ENCODE results near the gene CPEB3. TPM values are rescaled to one million over a fixed set of nuclear protein-coding genes. Genes with fewer than 3 reads are reported as not detected.
"Not testable (repeated sequence)": the region's sequence is repeated elsewhere in the genome, so short reads cannot be mapped to it uniquely, and the experiment has no call there.

CPEB3 gene
- total RNA-seq, 1 experiment from 2014 or later: 3.4 TPM

DNA sequence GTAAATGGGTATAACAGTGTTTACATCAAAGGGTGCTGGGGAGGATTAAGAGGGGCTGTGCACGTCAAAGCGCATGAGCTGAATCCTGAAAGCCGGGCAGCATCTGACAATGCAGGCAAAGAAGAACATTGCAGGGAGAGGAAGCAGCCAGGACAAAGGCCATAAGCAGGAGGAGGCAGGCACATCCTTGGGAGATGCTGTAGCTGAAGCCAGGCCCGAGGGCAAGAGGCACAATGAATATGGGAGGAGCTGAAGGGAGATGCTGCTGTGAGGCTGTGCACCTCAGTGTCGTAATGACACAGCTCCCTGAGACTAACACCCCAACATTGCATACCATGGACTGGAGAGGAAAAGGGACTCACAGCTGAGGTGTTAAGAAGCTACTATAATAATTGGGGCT, 238.1 kb downstream of the CPEB3 start:
- no peak for DNase-seq (ENCODE audit: extremely low read depth, low read depth)

DNA sequence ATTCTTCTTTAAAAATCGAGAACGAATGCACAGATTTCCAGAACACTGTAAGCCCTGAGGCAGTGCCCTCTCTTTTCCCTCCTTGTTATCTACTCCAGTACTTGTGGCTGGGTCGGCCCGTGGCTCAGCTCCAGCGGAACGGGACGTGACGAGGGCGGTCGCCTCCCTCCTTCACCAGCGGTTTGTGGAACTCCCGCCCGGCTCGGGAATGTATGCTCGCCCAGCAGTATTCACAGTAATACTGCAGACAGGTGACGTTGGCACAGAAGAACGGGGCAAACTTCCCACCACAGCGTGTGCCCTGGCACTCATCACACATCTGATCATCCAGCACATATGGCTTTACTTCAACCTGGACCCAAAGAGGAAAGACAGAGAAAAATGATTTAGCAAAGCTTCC, 238.8 kb downstream of the CPEB3 start:
- no peak for DNase-seq (ENCODE audit: extremely low read depth, low read depth)

DNA sequence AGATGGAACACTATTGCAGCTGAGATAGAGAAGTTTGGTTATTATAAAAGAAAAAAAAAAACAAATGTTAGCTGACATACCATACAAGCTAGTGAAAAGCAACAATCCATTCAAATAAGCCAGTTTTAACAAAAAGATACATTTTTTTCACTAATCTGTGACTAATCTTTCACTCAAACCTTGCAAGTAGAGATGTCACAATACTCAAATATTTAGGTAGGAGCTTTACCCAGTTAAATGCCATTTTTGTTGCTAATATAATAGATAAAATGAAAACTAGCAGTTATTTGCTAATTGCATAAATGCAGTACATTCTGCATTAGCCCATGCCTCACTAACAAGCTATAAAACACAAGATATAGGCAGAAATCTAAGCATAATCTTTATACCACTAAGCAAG, 243.7 kb downstream of the CPEB3 start:
- DNase-seq (ENCODE audit: extremely low read depth, low read depth): no peak

DNA sequence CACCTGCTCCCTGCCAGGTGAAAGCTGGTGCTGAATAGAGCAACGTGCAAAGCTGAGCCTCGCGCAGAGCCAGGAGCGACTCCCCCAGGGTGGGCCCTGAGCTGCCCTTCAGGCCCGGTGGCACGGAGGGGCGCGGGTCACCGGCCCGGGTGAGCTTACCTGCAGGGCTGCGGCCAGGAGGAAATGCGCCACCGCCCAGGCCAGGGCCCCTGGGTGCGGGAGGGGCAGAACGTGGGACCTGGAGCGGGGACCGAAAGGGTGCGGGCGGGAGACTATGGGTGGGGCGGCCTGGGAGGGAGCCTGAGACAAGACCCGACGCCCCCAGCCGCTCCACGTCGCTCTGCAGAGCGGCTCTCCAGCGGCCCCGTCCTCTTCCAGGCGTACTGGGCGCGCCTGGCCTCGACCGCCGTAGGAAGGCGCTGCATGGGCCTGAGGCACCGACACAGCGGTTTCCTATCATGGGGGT, 245.2 kb downstream of the CPEB3 start:
- no peak for DNase-seq (ENCODE audit: extremely low read depth, low read depth)

DNA sequence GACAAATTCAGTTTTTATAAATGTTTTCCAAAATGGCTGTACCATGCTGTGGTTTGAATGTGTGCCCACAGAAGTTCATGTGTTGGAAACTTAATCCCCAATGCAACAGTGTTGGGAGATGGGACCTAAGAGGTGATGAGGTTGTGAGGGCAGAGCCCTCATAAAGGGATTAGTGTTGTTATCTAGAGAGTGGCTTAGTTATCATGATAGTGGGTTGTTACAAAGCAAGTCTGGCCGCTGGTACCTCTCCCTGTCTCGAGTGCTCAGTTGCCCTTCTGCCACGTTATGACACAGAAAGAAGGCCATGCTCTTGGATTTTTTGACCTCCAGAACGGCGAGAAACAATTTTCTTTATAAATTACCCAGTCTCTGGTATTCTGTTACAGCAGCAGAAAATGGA, 248.3 kb downstream of the CPEB3 start:
- DNase-seq (ENCODE audit: extremely low read depth, low read depth): no peak

DNA sequence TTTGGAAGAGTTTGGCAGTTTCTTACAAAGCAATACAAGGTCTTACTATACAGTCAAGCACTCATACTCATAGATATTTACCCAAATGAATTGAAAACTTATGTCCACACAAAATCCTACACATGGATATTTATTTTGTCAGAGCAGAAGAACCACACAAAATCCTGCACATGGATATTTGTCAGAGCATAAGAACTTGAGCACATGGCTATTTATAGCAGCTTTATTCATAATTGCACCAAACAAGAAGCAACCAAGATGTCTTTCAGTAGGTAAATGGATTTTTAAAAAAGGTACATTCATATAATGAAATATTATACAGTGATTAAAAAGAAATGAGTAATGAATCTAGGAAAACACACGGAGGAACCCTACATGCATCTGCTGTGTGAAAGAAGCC, 251.9 kb downstream of the CPEB3 start:
- no peak for DNase-seq (ENCODE audit: extremely low read depth, low read depth)

DNA sequence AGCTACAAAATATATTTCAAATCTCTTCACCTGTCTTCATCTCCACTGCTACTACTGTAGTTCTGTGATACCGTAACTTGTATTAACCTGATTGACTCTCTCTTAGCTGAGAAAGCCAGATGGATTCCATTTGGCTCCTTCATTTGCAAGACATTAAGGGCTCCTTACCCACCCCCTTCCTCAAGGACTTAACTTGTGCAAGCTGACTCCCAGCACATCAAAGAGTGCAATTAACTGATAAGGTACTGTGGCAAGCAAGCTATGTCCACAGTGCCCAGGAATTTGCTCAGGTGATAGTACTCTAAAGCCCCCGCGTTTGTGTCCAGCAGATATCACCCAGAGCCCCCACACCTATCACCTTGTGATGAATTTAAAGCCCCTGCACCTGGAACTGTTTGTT, 257.8 kb downstream of the CPEB3 start:
- not testable (repeated sequence) for DNase-seq (ENCODE audit: extremely low read depth, low read depth)

DNA sequence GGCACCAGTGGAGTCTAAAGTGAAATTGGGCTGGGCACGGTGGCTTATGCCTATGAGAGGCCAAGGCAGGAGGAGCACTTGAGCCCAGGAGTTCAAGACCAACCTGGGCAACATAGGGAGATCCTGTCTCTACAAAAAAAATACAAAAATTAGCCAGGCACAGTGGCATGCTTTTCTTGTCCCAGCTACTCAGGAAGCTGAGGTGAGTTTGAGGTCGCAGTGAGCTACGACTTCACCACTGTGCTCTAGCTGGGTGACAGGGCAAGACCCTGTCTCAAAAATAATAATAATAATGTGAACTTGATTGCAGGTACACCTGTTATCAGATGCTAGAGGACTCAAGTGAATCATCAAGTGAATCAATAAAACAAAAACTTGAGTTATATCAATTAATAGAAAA, 259.3 kb downstream of the CPEB3 start:
- DNase-seq (ENCODE audit: extremely low read depth, low read depth): no peak

DNA sequence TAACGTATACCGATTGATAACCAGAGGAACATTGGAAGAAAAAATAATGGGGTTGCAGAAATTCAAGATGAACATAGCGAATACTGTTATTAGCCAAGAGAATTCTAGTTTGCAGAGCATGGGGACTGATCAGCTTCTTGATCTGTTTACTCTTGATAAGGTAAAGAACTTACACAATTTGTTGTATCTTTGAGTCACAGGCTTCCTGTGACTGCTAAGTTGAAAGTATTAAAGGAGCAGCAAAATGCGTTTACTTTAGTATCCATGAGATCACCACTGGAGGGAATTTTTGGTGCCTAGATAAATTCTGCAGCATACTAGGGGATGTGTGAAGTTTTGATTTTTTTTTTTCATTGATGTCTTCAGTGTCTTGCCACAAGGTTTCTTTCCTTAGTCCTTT, 263.7 kb downstream of the CPEB3 start:
- DNase-seq (ENCODE audit: extremely low read depth, low read depth): no peak

DNA sequence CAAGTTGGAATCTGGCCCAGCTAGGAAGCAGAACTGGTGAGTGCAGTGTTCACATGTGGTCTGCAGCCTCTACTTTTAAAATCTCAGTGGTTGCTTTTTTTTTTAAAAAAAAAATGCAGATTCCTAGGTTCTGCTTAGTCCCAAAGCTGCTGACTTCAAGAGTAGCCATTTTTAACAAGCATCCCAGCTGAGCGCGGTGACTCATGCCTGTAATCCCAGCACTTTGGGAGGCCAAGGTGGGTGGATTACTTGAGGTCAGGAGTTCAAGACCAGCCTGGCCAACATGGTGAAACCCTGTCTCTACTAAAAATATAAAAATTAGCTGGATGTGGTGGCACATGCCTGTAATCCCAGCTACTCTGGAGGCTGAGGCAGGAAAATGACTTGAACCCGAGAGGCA, 265.5 kb downstream of the CPEB3 start:
- not testable (repeated sequence) for DNase-seq (ENCODE audit: extremely low read depth, low read depth)

DNA sequence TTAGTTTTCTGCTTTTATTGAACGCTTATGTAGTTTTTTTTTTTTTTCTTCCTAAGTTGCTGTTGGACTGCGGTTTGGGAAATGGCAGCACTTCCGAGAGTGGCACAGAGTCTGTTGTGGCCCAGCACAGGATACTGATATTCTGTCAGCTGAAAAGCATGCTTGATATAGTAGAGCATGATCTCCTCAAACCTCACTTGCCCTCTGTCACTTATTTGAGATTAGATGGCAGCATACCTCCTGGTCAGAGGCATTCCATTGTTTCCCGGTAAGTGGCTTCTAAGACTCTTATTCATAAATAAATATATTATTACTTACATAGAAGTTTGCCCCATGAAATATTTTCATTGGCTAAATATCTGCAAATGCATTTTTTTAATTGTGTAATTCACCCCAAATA, 266.2 kb downstream of the CPEB3 start:
- DNase-seq (ENCODE audit: extremely low read depth, low read depth): no peak

DNA sequence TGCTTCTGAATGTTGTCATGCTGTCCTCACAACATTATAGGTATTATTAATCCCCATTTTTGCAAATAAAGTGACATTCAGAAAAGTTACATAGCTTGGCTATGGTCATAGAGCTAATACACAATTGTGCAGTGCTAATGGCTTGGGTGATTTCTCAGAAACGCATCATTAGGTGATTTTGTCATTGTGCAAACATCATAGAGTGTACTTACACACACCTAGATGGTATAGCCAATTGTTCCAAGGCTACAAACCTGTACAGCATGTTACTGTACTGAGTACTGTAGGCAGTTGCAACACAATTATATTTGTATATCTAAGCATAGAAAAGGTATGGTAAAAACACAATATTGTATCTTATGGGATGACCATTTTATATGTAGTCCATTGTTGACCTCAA, 276.3 kb downstream of the CPEB3 start:
- no peak for DNase-seq (ENCODE audit: extremely low read depth, low read depth)

DNA sequence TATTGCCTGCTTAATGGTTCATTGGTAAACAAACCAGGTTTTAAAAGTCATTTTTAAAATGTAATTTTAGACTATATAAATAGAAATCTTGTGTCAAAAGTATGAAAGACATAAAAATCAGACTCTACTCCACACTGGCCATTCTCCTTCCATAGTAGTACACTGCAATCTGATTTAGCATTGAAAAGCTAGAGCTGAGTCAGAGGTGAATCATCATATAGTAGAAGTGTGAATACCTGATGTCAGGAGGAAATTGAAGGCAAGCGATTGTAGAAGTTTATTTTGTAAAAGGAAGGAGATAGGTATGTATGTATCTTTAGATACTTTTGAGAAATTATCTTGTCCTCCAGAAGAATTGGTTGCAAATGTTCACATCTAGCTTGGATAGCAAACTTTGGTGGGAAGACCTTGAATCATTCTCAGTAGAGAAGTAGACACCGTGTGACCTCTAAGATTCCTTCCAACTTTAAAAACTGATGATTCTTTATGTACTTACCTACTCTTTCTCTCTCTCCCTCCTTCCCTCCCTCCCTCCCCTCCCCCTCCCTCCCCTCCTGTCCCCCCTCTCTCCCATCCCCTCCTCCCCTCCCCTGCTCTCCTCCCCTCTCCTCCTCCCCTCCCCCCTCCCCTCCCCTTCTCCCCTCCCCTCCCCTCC, 279.2 kb downstream of the CPEB3 start:
- peak; percentile 72 for DNase-seq (ENCODE audit: extremely low read depth, low read depth)

DNA sequence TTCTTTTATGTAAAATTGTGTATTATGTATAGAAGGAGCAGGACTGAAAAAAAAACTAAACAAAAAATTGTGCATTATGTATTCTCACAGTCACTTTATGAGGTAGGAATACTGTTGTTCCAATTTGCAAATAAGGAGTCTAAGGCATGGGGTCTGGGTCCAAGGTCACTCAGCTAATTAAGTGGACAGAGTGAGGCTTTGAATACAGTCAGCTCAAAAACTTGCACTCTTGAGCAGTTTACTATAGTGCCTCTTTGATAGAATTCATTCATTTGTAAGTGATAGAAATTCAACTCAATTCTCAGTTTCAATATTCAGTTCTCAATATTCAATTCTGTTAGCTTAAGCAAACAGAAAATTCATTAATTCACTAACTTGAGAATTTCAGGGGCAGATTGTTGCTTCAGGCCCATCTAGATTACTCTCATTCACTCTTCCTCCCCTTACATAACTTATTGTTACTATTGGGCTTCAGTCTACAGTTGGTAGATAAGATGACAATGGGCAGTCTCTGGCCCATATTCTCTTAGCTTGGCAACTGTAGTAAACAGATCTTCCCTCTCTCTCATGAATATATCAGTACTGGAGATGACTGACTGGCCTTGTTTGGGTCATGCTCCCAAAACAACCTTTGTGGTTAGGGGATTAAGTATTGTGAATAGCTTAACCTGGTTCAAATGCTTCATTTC, 280.7 kb downstream of the CPEB3 start:
- no peak for DNase-seq (ENCODE audit: extremely low read depth, low read depth)

DNA sequence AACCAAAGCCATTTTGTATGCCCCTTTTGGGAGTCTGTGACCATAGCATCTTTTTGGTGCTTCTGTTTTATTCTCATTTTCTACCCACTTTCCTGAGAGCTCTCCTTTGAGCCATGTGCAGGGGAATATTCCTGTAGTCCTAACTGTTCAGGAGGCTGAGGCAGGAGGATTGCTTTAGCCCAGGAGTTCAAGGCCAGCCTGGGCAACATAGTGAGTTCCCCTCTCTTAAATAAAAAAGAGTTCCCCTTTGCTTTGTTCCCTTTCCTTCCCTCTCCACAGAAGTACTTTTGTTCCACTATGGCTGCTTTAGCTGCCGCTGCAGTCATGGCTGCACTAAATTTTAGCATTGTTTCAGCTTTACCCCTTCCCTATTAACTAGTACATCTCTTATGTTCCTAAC, 281.4 kb downstream of the CPEB3 start:
- no peak for DNase-seq (ENCODE audit: extremely low read depth, low read depth)

DNA sequence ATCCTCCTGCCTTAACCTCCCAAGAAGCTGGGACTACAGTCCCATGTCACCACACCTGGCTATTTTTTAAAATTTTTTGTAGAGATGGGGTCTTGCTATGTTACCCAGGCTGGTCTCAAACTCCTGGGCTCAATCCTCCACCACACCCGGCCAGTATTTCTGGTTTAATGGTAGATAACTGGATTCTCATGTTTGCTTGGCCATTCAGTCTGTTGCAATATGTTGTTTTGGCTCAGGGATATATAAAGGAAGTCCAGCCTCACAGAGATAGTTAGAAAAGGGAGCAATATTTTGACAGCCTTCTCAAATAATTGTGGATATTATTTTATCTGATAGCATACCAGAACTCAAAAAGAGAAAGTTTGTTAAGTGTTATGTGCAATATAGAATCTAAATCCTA, 284.9 kb downstream of the CPEB3 start:
- no peak for DNase-seq (ENCODE audit: extremely low read depth, low read depth)

DNA sequence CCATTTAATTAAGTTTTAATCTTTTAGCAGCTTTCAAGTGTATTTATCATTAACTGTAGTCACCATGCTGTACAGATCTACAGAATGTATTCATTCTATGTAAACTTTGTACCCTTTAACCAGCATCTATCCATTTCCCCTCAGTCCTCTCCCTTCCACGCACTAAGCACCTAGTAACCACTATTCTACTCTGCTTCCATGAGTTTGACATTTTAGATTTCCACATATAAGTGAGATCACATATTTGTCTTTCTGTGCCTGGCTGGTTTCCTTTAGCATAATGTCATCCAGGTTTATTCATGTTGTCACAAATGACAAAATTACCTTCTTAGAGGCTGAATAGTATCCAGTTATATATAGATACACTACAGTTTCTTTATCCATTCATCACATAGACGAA, 287.6 kb downstream of the CPEB3 start:
- no peak for DNase-seq (ENCODE audit: extremely low read depth, low read depth)

DNA sequence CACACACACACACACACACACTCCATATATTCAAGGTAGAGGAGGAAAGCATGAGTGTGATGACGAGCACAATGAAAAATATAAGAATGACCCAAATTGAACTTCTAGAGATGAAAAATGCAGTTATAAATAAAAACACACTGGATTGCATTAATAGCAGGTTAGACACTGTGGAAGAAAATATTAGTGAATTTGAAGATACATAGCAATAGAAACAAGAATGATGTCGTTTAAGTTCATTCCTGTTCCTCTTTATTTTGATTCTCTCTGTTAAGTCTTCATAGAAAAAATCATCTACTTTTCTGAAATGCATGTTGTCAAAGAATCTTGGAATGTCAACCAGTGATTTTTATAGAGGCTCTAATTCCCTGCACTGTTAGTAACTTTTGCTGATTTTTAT, 288.9 kb downstream of the CPEB3 start:
- no peak for DNase-seq (ENCODE audit: extremely low read depth, low read depth)

DNA sequence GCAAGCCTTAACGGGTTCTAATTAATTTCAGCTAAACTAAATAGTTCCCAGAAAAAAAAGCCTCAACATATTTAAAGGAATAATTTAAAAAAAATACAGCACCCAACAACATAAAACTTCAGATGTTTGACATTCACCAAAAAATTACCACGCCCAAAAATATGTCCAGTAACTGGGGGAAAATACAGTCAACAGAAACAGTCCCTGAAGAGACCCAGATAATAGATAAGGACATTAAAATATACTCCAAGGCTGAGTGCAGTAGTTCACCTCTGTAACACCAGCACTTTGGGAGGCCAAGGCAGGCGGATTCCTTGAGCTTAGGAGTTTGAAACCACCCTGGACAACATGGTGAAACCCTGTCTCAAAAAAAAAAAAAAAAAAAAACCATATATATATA, 289.3 kb downstream of the CPEB3 start:
- DNase-seq (ENCODE audit: extremely low read depth, low read depth): no peak

All from NCI-H460 (cell line).